HuH-7.5 (cell line): ENCODE measurements around the gene NACA2.
"Not testable (repeated sequence)": the region's sequence is repeated elsewhere in the genome, so short reads cannot be mapped to it uniquely, and the experiment has no call there.

Source experiments
- DNase-seq: peaks from one replicate; pipeline ENCODE4 v3.0.0; 2011; ENCODE audit warnings: low spot score

Gene NACA2

GRCh38 chr17:61591018-61591417 is at the start of gene NACA2:
Gene NACA2 (minus strand): TSS chr17:61591219. CDS start chr17:61591180, 39 bp downstream.
- DNase-seq = no peak

GRCh38 chr17:61639818-61640217 is 48.8 kb upstream of the NACA2 start:
- no peak for DNase-seq

GRCh38 chr17:61638087-61638486 is 47.1 kb upstream of the NACA2 start:
- DNase-seq = no peak

GRCh38 chr17:61635913-61636432 is 45.0 kb upstream of the NACA2 start:
- peak; percentile 62 for DNase-seq

GRCh38 chr17:61634942-61635538 is 44.0 kb upstream of the NACA2 start:
- no peak for DNase-seq

- DNase-seq = no peak
Measured at GRCh38 chr17:61634011-61634539, 43.1 kb upstream of the NACA2 start.

- DNase-seq = no peak
Measured at GRCh38 chr17:61632826-61633225, 41.8 kb upstream of the NACA2 start.

GRCh38 chr17:61631800-61632199 is 40.8 kb upstream of the NACA2 start:
- no peak for DNase-seq

GRCh38 chr17:61628158-61628557 is 37.1 kb upstream of the NACA2 start:
- not testable (repeated sequence) for DNase-seq

- no peak for DNase-seq
Measured at GRCh38 chr17:61627658-61628057, 36.6 kb upstream of the NACA2 start.

- no peak for DNase-seq
Measured at GRCh38 chr17:61627125-61627524, 36.1 kb upstream of the NACA2 start.

GRCh38 chr17:61625564-61625963 is 34.5 kb upstream of the NACA2 start:
- no peak for DNase-seq

- DNase-seq = no peak
Measured at GRCh38 chr17:61624951-61625350, 33.9 kb upstream of the NACA2 start.

GRCh38 chr17:61621317-61621716 is 30.3 kb upstream of the NACA2 start:
- DNase-seq = no peak

- DNase-seq = no peak
Measured at GRCh38 chr17:61619953-61620352, 28.9 kb upstream of the NACA2 start.

GRCh38 chr17:61619493-61619892 is 28.5 kb upstream of the NACA2 start:
- no peak for DNase-seq

GRCh38 chr17:61618950-61619349 is 27.9 kb upstream of the NACA2 start:
- no peak for DNase-seq

- DNase-seq = no peak
Measured at GRCh38 chr17:61617330-61617729, 26.3 kb upstream of the NACA2 start.

- no peak for DNase-seq
Measured at GRCh38 chr17:61616783-61617182, 25.8 kb upstream of the NACA2 start.

- no peak for DNase-seq
Measured at GRCh38 chr17:61614219-61614618, 23.2 kb upstream of the NACA2 start.

- DNase-seq = no peak
Measured at GRCh38 chr17:61611323-61611722, 20.3 kb upstream of the NACA2 start.

- no peak for DNase-seq
Measured at GRCh38 chr17:61605692-61606091, 14.7 kb upstream of the NACA2 start.

GRCh38 chr17:61601297-61601696 is 10.3 kb upstream of the NACA2 start:
- DNase-seq = no peak

GRCh38 chr17:61600621-61601020 is 9.6 kb upstream of the NACA2 start:
- no peak for DNase-seq
